MM.1S (cell line): Measurements from ENCODE around the gene LRRC17.

ENCODE experiments used
- DNase-seq: peaks from one replicate; pipeline ENCODE4 v3.0.0-alpha.2; 2015
- H2AFZ ChIP-seq: fragments of 300-600 bp; sonication (generic); 2 replicates; pipeline ENCODE4 v1.6.0; 2016; ENCODE audit warnings: antibody characterized with exemption, low read length
- H3F3A ChIP-seq: fragments of 300-600 bp; sonication (generic); 2 replicates; pipeline ENCODE4 v1.6.1; 2016; ENCODE audit warnings: mild to moderate bottlenecking, antibody characterized with exemption, low read length, moderate library complexity, mixed read lengths; ENCODE audit not compliant: insufficient read depth
- H3K27ac ChIP-seq: fragments of 300-600 bp; sonication (generic); 2 replicates; pipeline ENCODE4 v1.5.1; 2016; ENCODE audit warnings: mild to moderate bottlenecking, low read length
- H3K27me3 ChIP-seq: fragments of 300-600 bp; sonication (generic); replicated peaks from 2 replicates; pipeline ENCODE4 v1.6.0; 2016; ENCODE audit warnings: low read length; ENCODE audit not compliant: insufficient read depth
- H3K36me3 ChIP-seq: fragments of 300-600 bp; sonication (generic); replicated peaks from 2 replicates; pipeline ENCODE4 v1.6.1; 2016; ENCODE audit warnings: mild to moderate bottlenecking, low read length, mixed read lengths; ENCODE audit not compliant: insufficient read depth
- H3K4me1 ChIP-seq: fragments of 300-600 bp; sonication (generic); 2 replicates; pipeline ENCODE4 v1.6.1; 2016; ENCODE audit warnings: low read length, mixed read lengths
- H3K4me2 ChIP-seq: fragments of 300-600 bp; sonication (generic); 2 replicates; pipeline ENCODE4 v1.6.0; 2016; ENCODE audit warnings: low read depth, low read length
- H3K4me3 ChIP-seq: fragments of 300-600 bp; sonication (generic); 2 replicates; pipeline ENCODE4 v1.5.1; 2016; ENCODE audit warnings: low read length, mixed read lengths
- H3K79me2 ChIP-seq: fragments of 300-600 bp; sonication (generic); 2 replicates; pipeline ENCODE4 v1.6.1; 2016; ENCODE audit warnings: mixed run types, low read length, mixed read lengths
- H3K9ac ChIP-seq: fragments of 300-600 bp; sonication (generic); 2 replicates; pipeline ENCODE4 v1.6.1; 2016; ENCODE audit warnings: low read length, mixed read lengths
- H3K9me2 ChIP-seq: fragments of 300-600 bp; sonication (generic); replicated peaks from 2 replicates; pipeline ENCODE4 v1.6.1; 2016; ENCODE audit warnings: mild to moderate bottlenecking, low read length, mixed read lengths; ENCODE audit not compliant: insufficient read depth
- H3K9me3 ChIP-seq: fragments of 300-600 bp; sonication (generic); replicated peaks from 2 replicates; pipeline ENCODE4 v1.6.1; 2016; ENCODE audit warnings: mild to moderate bottlenecking, low read length, mixed read lengths; ENCODE audit not compliant: insufficient read depth
- H4K20me1 ChIP-seq: fragments of 300-600 bp; sonication (generic); 2 replicates; pipeline ENCODE4 v1.6.1; 2016; ENCODE audit warnings: mild to moderate bottlenecking, low read length, moderate library complexity, mixed read lengths; ENCODE audit not compliant: insufficient read depth
- EZH2 ChIP-seq: fragments of 300-600 bp; sonication (generic); optimal IDR thresholded peaks from 2 replicates; pipeline ENCODE3; 2017; ENCODE audit warnings: low read depth, mild to moderate bottlenecking, antibody characterized with exemption, low read length, mixed read lengths
- EZH2phosphoT487 ChIP-seq: fragments of 300-600 bp; sonication (generic); IDR thresholded peaks from 2 replicates; pipeline ENCODE4 v1.6.1; 2018; ENCODE audit warnings: antibody characterized with exemption, low read length
- TF ChIP-seq, protein P1 (sequence below): fragments of 300-600 bp; sonication (generic); IDR thresholded peaks from 2 replicates; pipeline ENCODE4 v1.5.1; 2016; ENCODE audit warnings: antibody characterized with exemption, low read length, mixed read lengths

LRRC17 gene

DNA sequence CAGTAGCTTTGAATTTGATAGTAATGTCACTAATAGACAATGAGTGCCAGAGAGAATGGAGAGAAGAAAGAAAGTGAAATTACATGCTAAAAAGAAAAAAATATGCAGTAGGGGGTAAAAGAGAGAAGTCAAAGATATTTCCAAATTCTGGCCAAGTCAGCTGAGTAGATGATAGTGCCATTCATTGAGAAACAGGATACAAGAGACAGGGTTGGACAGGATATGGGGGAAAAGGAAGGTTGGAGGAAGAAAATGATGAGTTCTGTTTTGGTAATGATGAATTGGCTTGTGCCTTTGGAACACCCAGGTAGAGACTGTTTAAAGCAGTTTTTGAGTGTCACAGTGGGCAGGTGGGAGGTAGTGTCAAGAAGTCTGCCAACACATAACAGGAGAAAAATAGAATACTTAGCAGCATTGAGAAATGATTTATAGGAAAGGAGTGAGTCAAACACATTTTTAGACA, 78.3 kb downstream of the LRRC17 start:
- Histone ChIP-seq H3F3A (no peaks in the 10 kb centered on the region), H4K20me1 (no peaks in the 10 kb centered on the region), H3K9me2 (no peaks in the 10 kb centered on the region), H3K9me3 (no peaks in the 10 kb centered on the region), H3K79me2 (no peaks in the 10 kb centered on the region), H3K9ac (no peak overlapping the region), H3K4me2 (no peak overlapping the region), H3K27ac (no peak overlapping the region), H3K36me3 (no peaks in the 10 kb centered on the region), H3K4me3 (no peak overlapping the region), H3K4me1 (no peaks in the 10 kb centered on the region), H3K27me3 (no peaks in the 10 kb centered on the region), H2AFZ (no peak overlapping the region)
- DNase-seq, result no peak
- TF ChIP-seq EZH2, result no peak

DNA sequence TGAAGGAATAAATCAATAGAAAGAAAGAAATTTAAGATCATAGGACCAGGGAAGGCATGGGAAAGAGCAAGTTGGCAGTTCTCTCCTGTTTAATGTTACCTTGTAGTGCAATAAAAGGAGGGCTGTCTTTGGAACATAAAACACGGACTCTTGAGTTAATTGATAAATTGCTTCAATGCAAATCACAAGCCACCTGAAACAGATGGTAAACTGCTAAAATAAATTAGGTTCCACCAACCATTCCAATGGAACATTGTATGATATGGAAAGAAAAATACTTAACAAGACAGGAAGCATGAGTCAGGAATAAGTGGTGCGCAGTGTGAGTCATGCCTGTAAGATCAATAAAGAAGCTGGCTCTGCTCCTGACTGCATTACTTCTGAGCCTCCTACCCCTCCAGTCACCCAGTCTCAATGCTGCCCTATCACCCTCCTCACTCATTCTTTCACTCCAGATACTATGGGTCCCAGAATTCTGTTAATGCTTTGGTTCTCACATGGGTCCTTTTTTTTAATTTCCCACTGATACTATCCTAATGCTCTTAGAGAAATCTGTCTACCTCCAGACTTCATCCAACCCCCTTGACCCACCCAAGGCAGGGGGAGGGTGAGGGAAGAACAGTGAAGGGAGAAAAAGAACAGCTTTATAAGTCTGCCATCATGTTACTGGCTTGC, 78.9 kb downstream of the LRRC17 start:
- Histone ChIP-seq H3K4me1 (no peaks in the 10 kb centered on the region), H3K36me3 (no peaks in the 10 kb centered on the region), H3K9me2 (no peaks in the 10 kb centered on the region), H3K9ac (no peak overlapping the region), H2AFZ (no peak overlapping the region), H3K4me3 (no peak overlapping the region), H3K9me3 (no peaks in the 10 kb centered on the region), H3K79me2 (no peaks in the 10 kb centered on the region), H3F3A (no peaks in the 10 kb centered on the region), H3K27me3 (no peaks in the 10 kb centered on the region), H4K20me1 (no peaks in the 10 kb centered on the region), H3K4me2 (no peak overlapping the region), H3K27ac (no peak overlapping the region)
- TF ChIP-seq EZH2phosphoT487, result no peak
- TF ChIP-seq, protein P1, sequence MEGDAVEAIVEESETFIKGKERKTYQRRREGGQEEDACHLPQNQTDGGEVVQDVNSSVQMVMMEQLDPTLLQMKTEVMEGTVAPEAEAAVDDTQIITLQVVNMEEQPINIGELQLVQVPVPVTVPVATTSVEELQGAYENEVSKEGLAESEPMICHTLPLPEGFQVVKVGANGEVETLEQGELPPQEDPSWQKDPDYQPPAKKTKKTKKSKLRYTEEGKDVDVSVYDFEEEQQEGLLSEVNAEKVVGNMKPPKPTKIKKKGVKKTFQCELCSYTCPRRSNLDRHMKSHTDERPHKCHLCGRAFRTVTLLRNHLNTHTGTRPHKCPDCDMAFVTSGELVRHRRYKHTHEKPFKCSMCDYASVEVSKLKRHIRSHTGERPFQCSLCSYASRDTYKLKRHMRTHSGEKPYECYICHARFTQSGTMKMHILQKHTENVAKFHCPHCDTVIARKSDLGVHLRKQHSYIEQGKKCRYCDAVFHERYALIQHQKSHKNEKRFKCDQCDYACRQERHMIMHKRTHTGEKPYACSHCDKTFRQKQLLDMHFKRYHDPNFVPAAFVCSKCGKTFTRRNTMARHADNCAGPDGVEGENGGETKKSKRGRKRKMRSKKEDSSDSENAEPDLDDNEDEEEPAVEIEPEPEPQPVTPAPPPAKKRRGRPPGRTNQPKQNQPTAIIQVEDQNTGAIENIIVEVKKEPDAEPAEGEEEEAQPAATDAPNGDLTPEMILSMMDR, result no peak
- no peak for TF ChIP-seq EZH2
- no peak for DNase-seq

DNA sequence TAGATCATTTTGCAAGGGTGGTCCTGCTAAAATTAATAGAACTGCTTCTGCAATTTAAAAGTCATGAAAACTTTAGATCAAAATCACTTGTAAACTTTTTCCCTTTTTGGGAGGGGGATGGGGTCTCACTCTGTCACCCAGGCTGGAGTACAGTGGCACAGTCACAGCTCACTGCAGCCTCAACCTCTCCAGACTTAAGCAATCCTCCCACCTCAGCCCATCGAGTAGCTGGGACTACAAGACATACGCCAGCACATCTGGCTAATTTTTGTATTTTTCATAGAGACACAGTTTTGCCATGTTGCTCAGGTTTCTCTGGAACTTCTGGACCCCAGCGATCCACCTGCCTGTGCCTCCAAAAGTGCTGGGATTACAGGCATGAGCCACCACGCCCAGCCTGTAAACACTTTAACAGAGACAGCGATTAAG, 79.7 kb downstream of the LRRC17 start:
- H3K27ac ChIP-seq, result no peak overlapping the region

More for the DNA sequence above, 79.7 kb downstream of the LRRC17 start:
- H3F3A ChIP-seq, result no peaks in the 10 kb centered on the region
- no peak overlapping the region for H3K4me2 ChIP-seq
- no peaks in the 10 kb centered on the region for H3K9me2 ChIP-seq
- H3K4me1 ChIP-seq, result no peaks in the 10 kb centered on the region
- H2AFZ ChIP-seq, result no peak overlapping the region
- no peak overlapping the region for H3K9ac ChIP-seq
- no peak for DNase-seq
- H3K4me3 ChIP-seq, result no peak overlapping the region
- no peaks in the 10 kb centered on the region for H3K27me3 ChIP-seq
- no peaks in the 10 kb centered on the region for H3K9me3 ChIP-seq
- H3K36me3 ChIP-seq, result no peaks in the 10 kb centered on the region
- no peaks in the 10 kb centered on the region for H4K20me1 ChIP-seq
- no peak for TF ChIP-seq EZH2phosphoT487
- no peak for TF ChIP-seq EZH2
- TF ChIP-seq, protein P1, result no peak
- H3K79me2 ChIP-seq, result no peaks in the 10 kb centered on the region
